SK-N-SH treated with all-trans-retinoic acid at 6 μM for 48 hours (cell line): ENCODE measurements around the gene PLXND1.
A peak's percentile ranks its signal among the peaks of the same experiment; 100 is the strongest.

Experiments used
- ATAC-seq: fragments of 200-7000 bp; cut with Tn5 transposase; 3 replicates; pipeline ENCODE4 v1.9.1; 2020; ENCODE audit warnings: mild to moderate bottlenecking, moderate library complexity
- ARNTL ChIP-seq: fragments of 450-650 bp; formaldehyde crosslinking; IDR thresholded peaks from 2 replicates; pipeline ENCODE4 v1.5.0; 2020; ENCODE audit warnings: low read depth, mild to moderate bottlenecking, moderate library complexity, borderline replicate concordance
- BACH2 ChIP-seq: fragments of 250-450 bp; sonication (Bioruptor Pico); IDR thresholded peaks from 2 replicates; pipeline ENCODE4 v1.9.0; 2021; ENCODE audit warnings: mild to moderate bottlenecking, borderline replicate concordance
- CREB5 ChIP-seq: fragments of 250-450 bp; sonication (Bioruptor Pico); IDR thresholded peaks from 2 replicates; pipeline ENCODE4 v1.5.1; 2020; ENCODE audit warnings: low read depth, mild to moderate bottlenecking, moderate library complexity
- CSDC2 ChIP-seq: fragments of 250-450 bp; sonication (Bioruptor Pico); IDR thresholded peaks from 2 replicates; pipeline ENCODE4 v1.5.0; 2020; ENCODE audit warnings: mild to moderate bottlenecking, moderate library complexity
- ESRRG ChIP-seq: fragments of 250-450 bp; sonication (Bioruptor Pico); IDR thresholded peaks from 2 replicates; pipeline ENCODE4 v1.6.1; 2021; ENCODE audit warnings: mild to moderate bottlenecking
- GLIS3 ChIP-seq: fragments of 250-450 bp; sonication (Bioruptor Pico); IDR thresholded peaks from 2 replicates; pipeline ENCODE4 v1.5.0; 2020; ENCODE audit warnings: mild to moderate bottlenecking, moderate library complexity
- ISL1 ChIP-seq: fragments of 250-450 bp; sonication (Bioruptor Pico); IDR thresholded peaks from 2 replicates; pipeline ENCODE4 v2.1.2; 2022; ENCODE audit warnings: mild to moderate bottlenecking, moderate library complexity
- OSR1 ChIP-seq: fragments of 250-450 bp; sonication (Bioruptor Pico); IDR thresholded peaks from 2 replicates; pipeline ENCODE4 v1.8.0; 2022; ENCODE audit warnings: moderate library complexity, mild to moderate bottlenecking, inconsistent platforms
- PATZ1 ChIP-seq: fragments of 250-450 bp; sonication (Bioruptor Pico); IDR thresholded peaks from 2 replicates; pipeline ENCODE4 v1.8.0; 2020; ENCODE audit warnings: mild to moderate bottlenecking, moderate library complexity, borderline replicate concordance
- POU6F1 ChIP-seq: fragments of 250-450 bp; sonication (Bioruptor Pico); IDR thresholded peaks from 2 replicates; pipeline ENCODE4 v1.8.0; 2021; ENCODE audit warnings: low read depth, mild to moderate bottlenecking, moderate library complexity, borderline replicate concordance
- PPARA ChIP-seq: fragments of 250-450 bp; sonication (Bioruptor Pico); IDR thresholded peaks from 2 replicates; pipeline ENCODE4 v1.5.0; 2020; ENCODE audit warnings: mild to moderate bottlenecking, borderline replicate concordance
- RARB ChIP-seq: fragments of 250-450 bp; sonication (Bioruptor Pico); IDR thresholded peaks from 2 replicates; pipeline ENCODE4 v1.8.0; 2021; ENCODE audit warnings: mild to moderate bottlenecking, moderate library complexity
- TCF4 ChIP-seq: fragments of 250-450 bp; sonication (Bioruptor Pico); IDR thresholded peaks from 2 replicates; pipeline ENCODE4 v1.8.0; 2021; ENCODE audit warnings: mild to moderate bottlenecking, moderate library complexity, borderline replicate concordance
- TOX ChIP-seq: fragments of 250-450 bp; sonication (Bioruptor Pico); IDR thresholded peaks from 2 replicates; pipeline ENCODE4 v1.8.0; 2021; ENCODE audit warnings: mild to moderate bottlenecking, moderate library complexity, borderline replicate concordance
- ZC3H10 ChIP-seq: fragments of 250-450 bp; sonication (Bioruptor Pico); IDR thresholded peaks from 2 replicates; pipeline ENCODE4 v1.5.1; 2021; ENCODE audit warnings: mild to moderate bottlenecking, moderate library complexity
- ZFP3 ChIP-seq: fragments of 250-450 bp; sonication (Bioruptor Pico); IDR thresholded peaks from 2 replicates; pipeline ENCODE4 v1.5.0; 2020; ENCODE audit warnings: mild to moderate bottlenecking, moderate library complexity
- ZFP30 ChIP-seq: fragments of 450-650 bp; formaldehyde crosslinking; IDR thresholded peaks from 2 replicates; pipeline ENCODE4 v1.5.0; 2022; ENCODE audit warnings: mild to moderate bottlenecking, moderate library complexity
- ZNF565 ChIP-seq: fragments of 450-650 bp; formaldehyde crosslinking; conservative IDR thresholded peaks from 2 replicates; pipeline ENCODE4 v1.5.0; 2020; ENCODE audit warnings: low read depth, mild to moderate bottlenecking, moderate library complexity
- ZNF70 ChIP-seq: fragments of 450-650 bp; formaldehyde crosslinking; IDR thresholded peaks from 2 replicates; pipeline ENCODE4 v1.5.0; 2020; ENCODE audit warnings: mild to moderate bottlenecking, moderate library complexity
- ZNF8 ChIP-seq: fragments of 450-650 bp; formaldehyde crosslinking; IDR thresholded peaks from 2 replicates; pipeline ENCODE4 v1.5.0; 2020; ENCODE audit warnings: mild to moderate bottlenecking, moderate library complexity
- TF ChIP-seq, protein P1 (sequence below): fragments of 250-450 bp; sonication (Bioruptor Pico); IDR thresholded peaks from 2 replicates; pipeline ENCODE4 v1.5.0; 2020; ENCODE audit warnings: mild to moderate bottlenecking, moderate library complexity

Gene PLXND1

DNA sequence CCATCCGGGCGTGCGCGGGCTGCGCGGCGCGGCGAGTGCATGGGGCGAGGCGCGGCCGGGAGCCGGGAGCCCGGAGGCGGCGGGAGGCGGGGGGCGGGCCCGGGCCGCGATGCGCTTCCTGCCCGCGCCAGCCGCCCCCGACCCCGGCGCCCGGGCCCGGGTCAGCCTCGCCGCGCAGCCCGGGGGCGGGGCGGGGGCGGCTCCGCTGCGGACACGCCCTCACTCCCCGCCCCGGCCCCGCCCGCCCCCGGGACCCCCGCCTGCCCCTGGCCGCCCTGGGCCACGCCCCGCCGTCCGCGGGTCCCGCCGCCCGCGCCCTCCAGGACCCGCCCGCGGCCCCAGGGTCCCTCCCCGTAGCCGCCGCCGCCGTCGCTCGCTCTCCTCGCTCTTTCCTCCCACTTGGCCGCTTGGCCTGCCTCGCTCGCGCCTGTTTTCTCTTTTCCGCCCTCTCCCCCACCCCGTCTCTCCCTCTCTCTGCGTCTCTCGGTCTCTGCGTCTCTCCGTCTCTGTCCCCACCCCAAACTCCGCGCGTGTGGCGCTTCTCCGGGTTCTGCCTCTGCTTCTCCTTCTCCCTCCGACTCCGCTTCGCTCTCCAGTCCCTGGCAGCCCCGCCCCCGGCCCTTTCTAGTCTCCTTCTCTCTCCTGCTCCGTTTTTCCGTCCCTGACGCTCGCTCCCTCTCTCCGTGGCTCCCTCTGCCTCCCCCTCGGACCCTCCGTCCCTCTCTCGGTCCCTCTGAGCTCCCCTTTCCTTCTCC, at the start of gene PLXND1:
PLXND1 (minus strand) TSS at position 41 of the 755 bp plus-strand sequence; CDS start at position 4, 37 bp downstream.
- TF ChIP-seq ISL1 (CRISPR knock-in tag) (no peak), TOX (CRISPR knock-in tag) (no peak), ZNF8 (no peak), ZNF565 (no peak), POU6F1 (CRISPR knock-in tag) (no peak), PPARA (CRISPR knock-in tag) (no peak), ZNF70 (CRISPR knock-in tag) (no peak), CSDC2 (CRISPR knock-in tag) (no peak), ARNTL (no peak)
- TF ChIP-seq, protein P1, sequence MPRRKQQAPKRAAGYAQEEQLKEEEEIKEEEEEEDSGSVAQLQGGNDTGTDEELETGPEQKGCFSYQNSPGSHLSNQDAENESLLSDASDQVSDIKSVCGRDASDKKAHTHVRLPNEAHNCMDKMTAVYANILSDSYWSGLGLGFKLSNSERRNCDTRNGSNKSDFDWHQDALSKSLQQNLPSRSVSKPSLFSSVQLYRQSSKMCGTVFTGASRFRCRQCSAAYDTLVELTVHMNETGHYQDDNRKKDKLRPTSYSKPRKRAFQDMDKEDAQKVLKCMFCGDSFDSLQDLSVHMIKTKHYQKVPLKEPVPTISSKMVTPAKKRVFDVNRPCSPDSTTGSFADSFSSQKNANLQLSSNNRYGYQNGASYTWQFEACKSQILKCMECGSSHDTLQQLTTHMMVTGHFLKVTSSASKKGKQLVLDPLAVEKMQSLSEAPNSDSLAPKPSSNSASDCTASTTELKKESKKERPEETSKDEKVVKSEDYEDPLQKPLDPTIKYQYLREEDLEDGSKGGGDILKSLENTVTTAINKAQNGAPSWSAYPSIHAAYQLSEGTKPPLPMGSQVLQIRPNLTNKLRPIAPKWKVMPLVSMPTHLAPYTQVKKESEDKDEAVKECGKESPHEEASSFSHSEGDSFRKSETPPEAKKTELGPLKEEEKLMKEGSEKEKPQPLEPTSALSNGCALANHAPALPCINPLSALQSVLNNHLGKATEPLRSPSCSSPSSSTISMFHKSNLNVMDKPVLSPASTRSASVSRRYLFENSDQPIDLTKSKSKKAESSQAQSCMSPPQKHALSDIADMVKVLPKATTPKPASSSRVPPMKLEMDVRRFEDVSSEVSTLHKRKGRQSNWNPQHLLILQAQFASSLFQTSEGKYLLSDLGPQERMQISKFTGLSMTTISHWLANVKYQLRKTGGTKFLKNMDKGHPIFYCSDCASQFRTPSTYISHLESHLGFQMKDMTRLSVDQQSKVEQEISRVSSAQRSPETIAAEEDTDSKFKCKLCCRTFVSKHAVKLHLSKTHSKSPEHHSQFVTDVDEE (CRISPR knock-in tag) = no peak
- 0 out of 3 replicates have a peak, but pooled peaks have one; percentile 2 for ATAC-seq

- no peak for ATAC-seq
- TF ChIP-seq POU6F1 (CRISPR knock-in tag) = no peak
- TF ChIP-seq ZFP3 = no peak
- no peak for TF ChIP-seq RARB (CRISPR knock-in tag)
- TF ChIP-seq ZFP30 = no peak
- TF ChIP-seq OSR1 (CRISPR knock-in tag) = no peak
- TF ChIP-seq ZNF70 (CRISPR knock-in tag) = no peak
- no peak for TF ChIP-seq ZNF8
- no peak for TF ChIP-seq GLIS3 (CRISPR knock-in tag)
- no peak for TF ChIP-seq ARNTL
- no peak for TF ChIP-seq PATZ1 (CRISPR knock-in tag)
- TF ChIP-seq PPARA (CRISPR knock-in tag) = no peak
- TF ChIP-seq CREB5 (CRISPR knock-in tag) = no peak
- no peak for TF ChIP-seq ISL1 (CRISPR knock-in tag)
- no peak for TF ChIP-seq TCF4 (CRISPR knock-in tag)
- TF ChIP-seq, protein P1 (CRISPR knock-in tag) = no peak
- no peak for TF ChIP-seq BACH2 (CRISPR knock-in tag)
- TF ChIP-seq ESRRG = no peak
- no peak for TF ChIP-seq CSDC2 (CRISPR knock-in tag)
- no peak for TF ChIP-seq ZC3H10 (CRISPR knock-in tag)
Observed at GRCh38 chr3:129655291-129655700, 48.8 kb upstream of the PLXND1 start.
